ENCODE results near the gene SUMF1.

Gene SUMF1

DNA sequence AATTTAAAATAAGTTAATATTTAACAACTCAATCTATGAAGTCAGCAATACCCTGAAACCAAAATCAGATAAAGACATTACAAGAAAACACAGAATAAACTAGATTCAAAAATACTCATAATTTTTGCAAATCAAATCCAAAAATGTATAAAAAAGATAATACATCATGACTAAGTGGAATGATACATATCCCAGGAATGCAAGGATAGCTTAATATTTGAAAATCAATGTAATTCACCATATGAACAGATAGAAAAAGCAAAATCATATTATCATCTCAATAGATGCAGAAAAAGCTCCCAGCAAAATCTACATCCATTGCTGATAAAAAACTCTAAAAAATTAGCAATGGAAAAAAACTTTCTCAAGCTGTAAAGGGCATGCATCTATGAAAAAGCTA lies 93.4 kb downstream of the SUMF1 start:
- in situ Hi-C loops (cut with MboI; ENCODE audit: low pct_unique_long_range_greater_than_20kb, low sequenced_read_pairs, unreplicated experiment), result no loop called here
- no peak for DNase-seq (ENCODE audit: low spot score)

DNA sequence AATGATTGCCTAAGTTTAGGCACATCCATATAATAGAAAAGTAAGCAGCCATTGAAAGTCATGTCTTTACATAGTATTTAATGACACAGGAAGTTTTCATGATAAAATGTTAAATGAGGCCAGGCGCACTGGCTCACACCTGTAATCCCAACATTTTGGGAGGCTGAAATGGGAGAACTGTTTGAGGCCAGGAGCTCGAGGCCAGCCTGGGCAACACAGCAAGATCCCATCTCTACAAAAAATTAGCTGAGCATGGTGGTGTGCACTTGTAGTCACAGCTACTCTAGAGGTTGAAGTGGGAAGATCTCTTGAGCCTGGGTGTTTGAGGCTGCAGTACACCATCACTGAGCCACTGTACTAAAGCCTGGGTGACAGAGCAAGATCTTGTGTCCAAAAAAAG lies 104.5 kb downstream of the SUMF1 start:
- TF ChIP-seq, protein P1, sequence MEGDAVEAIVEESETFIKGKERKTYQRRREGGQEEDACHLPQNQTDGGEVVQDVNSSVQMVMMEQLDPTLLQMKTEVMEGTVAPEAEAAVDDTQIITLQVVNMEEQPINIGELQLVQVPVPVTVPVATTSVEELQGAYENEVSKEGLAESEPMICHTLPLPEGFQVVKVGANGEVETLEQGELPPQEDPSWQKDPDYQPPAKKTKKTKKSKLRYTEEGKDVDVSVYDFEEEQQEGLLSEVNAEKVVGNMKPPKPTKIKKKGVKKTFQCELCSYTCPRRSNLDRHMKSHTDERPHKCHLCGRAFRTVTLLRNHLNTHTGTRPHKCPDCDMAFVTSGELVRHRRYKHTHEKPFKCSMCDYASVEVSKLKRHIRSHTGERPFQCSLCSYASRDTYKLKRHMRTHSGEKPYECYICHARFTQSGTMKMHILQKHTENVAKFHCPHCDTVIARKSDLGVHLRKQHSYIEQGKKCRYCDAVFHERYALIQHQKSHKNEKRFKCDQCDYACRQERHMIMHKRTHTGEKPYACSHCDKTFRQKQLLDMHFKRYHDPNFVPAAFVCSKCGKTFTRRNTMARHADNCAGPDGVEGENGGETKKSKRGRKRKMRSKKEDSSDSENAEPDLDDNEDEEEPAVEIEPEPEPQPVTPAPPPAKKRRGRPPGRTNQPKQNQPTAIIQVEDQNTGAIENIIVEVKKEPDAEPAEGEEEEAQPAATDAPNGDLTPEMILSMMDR (IDR thresholded peaks at IDR 0.05; ENCODE audit: extremely low read depth, insufficient read depth, missing control alignments), result no peak
- no peak for DNase-seq (ENCODE audit: low spot score)
- in situ Hi-C loops (cut with MboI; ENCODE audit: low pct_unique_long_range_greater_than_20kb, low sequenced_read_pairs, unreplicated experiment), result no loop called here

More for the DNA sequence above, 93.4 kb downstream of the SUMF1 start:
- TF ChIP-seq, protein P1 (IDR thresholded peaks at IDR 0.05; ENCODE audit: extremely low read depth, insufficient read depth, missing control alignments), result no peak

- no peak for DNase-seq (ENCODE audit: low spot score)
- TF ChIP-seq, protein P1 (IDR thresholded peaks at IDR 0.05; ENCODE audit: extremely low read depth, insufficient read depth, missing control alignments), result no peak
- in situ Hi-C loops (cut with MboI; ENCODE audit: low pct_unique_long_range_greater_than_20kb, low sequenced_read_pairs, unreplicated experiment), result no loop called here
These were observed 106.3 kb downstream of the SUMF1 start for GRCh38 chr3:4360817-4361216.

- in situ Hi-C loops (cut with MboI; ENCODE audit: low pct_unique_long_range_greater_than_20kb, low sequenced_read_pairs, unreplicated experiment), result loop anchor here (10.0 kb wide), 1 partner anchor 275 kb away; no protein-coding TSS in a partner anchor
- DNase-seq (ENCODE audit: low spot score), result no peak
These were observed 107.1 kb downstream of the SUMF1 start for GRCh38 chr3:4359805-4360502.

DNA sequence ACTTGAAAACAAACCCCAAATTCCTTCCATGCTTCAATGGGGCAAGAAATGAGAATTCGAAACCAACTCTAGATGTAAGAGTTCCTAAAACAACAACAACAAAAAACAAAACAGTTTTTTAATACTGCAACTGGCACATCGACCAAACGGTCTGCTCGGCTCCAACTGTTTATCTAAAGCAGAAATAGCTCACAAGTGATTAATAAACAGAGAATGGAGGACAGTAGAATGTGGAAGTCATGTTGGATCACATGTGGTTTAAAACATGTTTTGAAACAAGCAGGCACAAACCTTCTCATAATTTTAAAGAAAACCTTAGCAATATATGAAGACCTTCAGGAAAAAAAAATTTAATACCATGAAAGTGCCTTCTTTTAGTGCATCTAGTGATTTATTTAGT lies 108.8 kb downstream of the SUMF1 start:
- in situ Hi-C loops (cut with MboI; ENCODE audit: low pct_unique_long_range_greater_than_20kb, low sequenced_read_pairs, unreplicated experiment), result loop anchor here (10.0 kb wide), 1 partner anchor 277 kb away; no protein-coding TSS in a partner anchor
- DNase-seq (ENCODE audit: low spot score), result no peak
- TF ChIP-seq, protein P1 (IDR thresholded peaks at IDR 0.05; ENCODE audit: extremely low read depth, insufficient read depth, missing control alignments), result no peak

More at GRCh38 chr3:4359805-4360502, 107.1 kb downstream of the SUMF1 start:
- TF ChIP-seq, protein P1 (IDR thresholded peaks at IDR 0.05; ENCODE audit: extremely low read depth, insufficient read depth, missing control alignments), result no peak

DNA sequence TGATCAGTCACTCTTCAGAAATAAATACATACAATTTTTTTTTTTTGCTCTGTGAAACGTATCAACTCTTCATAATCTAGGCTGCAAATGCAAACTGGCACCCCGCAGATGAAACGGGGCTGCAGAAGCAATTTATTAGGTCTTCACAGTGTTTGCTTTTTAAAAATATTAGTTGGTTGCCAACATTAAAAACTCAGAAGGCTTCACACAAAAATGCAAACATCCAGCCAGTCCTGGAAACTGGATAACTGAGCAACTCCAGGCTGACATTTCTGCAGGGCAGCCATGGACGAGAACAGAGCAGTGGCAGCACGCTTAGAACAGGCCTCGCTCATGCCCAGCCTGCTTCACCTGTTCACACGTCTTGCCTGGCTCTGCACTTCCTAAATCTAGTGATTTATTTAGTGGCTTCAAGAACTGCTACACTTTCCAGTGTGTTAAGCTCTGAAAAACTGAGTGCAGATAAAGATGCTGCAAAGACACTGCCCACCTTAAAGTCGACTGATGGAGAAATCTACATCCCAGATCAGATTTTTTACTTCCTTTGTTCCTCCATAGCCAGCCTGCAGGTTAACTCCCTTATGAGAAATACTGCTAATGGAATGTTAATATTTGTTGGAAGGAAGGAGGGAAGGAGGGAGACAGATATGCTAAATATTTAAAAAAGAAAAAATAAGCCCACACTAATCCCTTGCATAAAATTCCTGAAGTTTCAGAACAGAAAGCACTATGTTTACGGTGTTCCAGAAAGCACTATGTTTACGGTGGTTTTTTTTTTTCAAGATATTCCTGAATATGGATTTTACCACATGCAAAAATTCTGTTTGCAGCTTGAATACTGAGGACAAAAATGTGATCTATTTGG lies 110.3 kb downstream of the SUMF1 start:
- in situ Hi-C loops (cut with MboI; ENCODE audit: low pct_unique_long_range_greater_than_20kb, low sequenced_read_pairs, unreplicated experiment), result loop anchor here (10.0 kb wide), 1 partner anchor 278 kb away; no protein-coding TSS in a partner anchor
- no peak for DNase-seq (ENCODE audit: low spot score)
- TF ChIP-seq, protein P1 (IDR thresholded peaks at IDR 0.05; ENCODE audit: extremely low read depth, insufficient read depth, missing control alignments), result no peak

Measured in GM13977 (cell line).